IPS DF 19.7 (cell line): ENCODE results near the gene SYTL4.
"Not testable (repeated sequence)": the region's sequence is repeated elsewhere in the genome, so short reads cannot be mapped to it uniquely, and the experiment has no call there.

Experiments used
- DNase-seq: peaks from one replicate; pipeline ENCODE4 v3.0.0-alpha.2; 2013; ENCODE audit warnings: low read depth, low spot score

The SYTL4 gene

DNA sequence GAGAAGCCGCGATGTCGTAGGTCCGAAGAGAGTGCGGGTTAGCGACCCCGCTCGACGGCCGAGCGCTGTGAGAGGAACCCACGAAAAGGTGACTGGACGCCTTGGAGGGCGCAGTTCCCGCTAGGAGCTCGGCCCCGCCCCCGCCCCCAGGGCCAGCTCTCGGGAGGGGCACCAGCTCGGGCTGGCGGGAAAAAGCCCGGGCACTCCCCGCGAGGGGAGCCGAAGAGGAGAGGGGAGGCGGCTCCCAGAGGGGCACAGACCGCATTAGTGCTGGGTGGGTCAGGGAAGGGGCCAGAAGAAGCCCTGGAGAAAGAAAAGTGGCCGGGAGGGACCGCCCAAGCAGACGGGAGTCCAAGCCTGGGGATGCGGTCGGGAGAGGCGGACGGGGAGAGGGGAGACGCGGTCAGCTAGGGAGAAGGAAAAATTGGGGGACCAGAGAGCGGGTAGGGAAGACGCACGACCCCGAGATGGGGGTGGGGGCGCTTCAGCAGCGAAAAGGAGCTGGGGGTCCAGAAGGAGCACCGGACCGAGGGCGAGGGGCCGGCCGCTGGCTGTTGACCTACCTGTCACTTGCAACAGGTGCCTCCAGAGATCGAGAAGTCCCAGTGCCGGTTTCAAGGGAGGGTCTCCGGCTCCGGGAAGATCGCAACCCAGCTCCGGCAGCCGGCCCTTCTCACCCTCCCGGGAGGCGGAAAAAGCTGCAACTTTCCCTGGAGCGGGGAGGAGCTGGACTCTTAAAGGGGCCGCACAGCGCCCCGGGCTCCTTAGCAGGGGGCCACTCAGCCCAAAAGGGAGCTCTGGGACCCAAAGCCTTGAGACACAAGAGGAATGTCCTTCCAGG, at the start of gene SYTL4:
SYTL4 (minus strand) TSS at position 681 of the 841 bp plus-strand sequence. CDS start 30,084 bp downstream, outside the sequence.
- DNase-seq = peak; percentile 2

DNA sequence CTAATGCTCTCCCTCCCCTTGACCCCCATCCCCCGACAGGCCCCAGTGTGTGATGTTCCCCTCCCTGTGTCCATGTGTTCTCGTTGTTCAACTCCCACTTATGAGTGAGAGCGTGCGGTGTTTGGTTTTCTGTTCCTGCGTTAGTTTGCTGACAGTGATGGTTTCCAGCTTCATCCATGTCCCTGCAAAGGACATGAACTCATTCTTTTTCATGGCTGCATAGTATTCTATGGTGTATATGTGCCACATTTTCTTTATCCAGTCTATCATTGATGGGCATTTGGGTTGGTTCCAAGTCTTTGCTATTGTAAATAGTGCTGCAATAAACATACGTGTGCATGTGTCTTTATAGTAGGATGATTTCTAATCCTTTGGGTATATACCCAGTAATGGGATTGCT, 37.5 kb upstream of the SYTL4 start:
- not testable (repeated sequence) for DNase-seq

DNA sequence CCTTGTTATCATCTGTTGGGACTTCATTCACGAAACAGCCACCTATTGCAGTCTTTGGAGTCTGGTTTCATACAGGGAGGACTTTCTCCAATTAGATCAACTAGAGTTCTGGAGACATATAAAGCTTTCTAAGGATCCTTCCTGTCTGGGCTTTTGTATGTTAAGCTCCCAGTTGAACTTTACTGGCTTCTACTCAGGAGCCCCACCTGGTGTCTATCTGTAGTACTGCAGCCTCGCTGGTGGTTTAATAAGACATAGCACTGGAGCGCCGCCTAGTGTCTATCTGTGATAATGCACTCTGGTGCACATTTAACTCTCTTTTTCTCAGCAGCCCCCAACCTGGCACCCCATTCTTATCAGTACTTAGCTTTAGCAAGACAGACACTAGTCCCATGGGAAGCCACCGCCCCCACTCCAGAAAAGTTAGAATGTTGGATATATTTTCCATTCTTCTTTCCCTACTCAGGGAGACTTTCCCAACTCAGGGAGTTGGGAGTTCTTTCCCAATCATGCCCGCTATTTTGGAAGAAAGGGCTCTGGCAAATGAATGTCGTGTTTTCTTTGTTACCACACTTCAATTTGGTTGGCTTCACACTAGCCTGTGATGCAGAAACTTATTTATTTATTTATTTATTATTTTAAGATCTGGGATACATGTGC, 36.9 kb upstream of the SYTL4 start:
- DNase-seq = no peak

DNA sequence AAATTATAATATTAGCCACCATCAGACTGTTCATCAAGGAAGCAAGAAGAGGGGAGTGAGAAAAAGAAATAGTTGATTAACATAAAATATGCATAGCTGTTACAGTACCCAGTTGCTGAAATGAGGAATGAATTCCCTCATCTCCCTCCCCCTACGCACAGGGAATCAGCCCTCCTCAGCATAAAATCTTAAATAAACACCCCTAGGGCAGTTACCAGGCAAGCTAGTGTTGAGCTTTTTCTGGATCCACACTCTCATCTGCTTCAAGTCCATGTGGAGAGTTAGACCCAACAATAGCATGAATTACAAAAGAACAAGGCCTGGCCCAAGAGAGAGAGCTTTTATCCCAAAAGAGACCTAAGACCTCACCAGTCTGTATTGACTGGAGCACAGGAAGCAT, 19.0 kb upstream of the SYTL4 start:
- no peak for DNase-seq

DNA sequence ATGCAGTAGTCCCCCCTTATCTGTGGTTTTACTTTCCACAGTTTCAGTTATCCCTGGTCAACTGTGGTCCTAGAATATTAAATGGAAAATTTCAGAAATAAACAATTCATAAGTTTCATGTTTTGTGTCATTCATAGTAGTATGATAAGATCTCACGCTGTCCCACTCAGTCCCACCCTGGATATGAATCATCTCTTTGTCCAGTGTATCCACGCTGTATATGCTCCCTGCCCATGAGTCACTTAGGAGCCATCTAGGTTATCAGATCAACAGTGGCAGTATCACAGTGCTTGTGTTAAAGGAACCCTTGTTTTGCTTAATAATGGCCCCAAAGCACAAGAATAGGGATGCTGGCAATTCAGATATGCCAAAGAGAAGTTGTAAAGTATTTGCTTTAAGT, 16.2 kb upstream of the SYTL4 start:
- no peak for DNase-seq

DNA sequence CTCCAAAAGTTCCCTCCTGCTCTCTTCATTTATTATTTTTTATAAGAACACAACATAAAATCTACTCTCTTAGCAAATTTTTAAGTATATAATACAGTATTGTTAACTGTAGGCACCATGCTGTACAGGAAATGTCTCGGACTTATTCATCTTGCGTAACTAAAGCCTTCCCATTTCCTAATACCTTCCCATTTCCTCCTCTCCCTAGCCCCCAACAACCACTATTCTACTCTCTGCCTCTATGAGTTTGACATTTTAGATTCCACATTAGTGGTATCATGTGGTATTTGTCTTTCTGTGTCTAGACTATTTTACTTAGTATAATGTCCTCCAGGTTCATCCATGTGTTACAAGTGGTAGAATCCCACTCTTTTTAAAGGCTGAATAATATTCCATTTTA, 15.8 kb upstream of the SYTL4 start:
- no peak for DNase-seq

DNA sequence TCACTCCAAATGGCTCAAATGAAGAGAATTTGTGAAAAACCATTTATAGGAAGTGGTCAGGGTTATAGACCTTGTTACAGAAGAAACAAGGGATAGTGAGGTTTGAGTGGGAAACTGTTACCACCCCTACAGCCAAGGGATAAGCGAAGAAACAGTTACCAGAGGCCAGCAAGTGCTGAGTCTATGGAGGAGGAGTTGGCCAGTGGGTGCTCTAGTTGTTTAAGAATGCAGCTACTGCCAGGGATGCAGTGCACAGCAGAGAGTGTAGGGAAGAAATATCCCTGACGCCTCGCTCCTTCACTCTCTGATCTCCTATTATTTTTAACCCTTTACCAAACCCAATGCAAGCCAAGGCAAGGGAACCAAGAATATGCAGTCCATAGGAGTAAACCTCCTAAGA, 15.2 kb upstream of the SYTL4 start:
- no peak for DNase-seq

DNA sequence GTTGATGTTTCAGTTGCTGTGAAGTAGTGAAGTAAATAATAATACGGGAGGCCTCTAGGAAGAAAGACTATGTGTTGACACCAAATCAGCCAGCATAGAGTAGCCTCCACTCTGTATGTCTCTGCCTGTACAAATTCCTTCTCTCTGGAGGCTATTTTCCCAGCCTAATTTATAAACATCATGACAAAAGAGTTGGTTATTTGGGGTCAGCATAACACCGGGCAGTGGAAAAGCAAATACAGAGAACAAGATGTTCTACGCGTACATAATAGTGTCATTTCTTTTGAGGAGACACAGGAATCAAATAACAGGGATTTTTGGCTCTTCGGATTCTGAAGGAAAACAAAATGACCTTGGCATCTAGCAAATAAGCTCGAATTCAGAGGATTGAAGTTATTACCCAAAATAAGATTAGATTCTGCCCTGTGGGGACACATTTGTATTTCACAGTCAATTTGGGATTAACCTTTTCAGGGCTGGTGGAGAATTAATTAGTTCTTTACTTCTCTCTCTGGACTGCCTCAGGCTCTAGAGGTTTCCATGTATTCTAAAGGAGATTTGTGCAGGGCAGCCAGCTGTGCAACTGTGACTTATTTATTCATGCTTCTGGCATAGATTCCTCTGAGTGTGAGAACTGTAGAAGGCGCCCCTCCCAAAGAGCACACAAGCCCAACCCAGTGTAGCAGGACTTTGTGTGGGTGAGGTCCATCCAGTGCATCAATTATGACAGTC, 14.1 kb upstream of the SYTL4 start:
- no peak for DNase-seq

DNA sequence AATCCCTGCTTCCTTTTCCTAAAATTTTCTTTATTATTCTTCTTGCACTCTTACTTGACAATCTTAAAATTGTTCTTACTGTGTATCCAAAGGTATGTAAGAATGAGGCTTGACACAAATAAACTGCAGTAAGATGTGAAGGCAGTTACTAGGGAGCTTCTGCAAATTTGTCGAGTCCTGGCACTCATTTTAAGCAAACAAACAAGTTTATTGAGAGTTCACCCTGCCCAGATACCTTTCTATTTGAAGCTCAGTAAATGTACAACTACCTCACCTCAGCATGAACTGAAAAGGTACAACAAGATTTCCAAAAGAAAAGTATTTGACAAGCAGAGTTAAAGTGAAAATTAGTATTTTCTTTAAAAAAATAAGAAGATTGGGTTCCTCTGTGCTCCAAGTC, 13.3 kb upstream of the SYTL4 start:
- no peak for DNase-seq

DNA sequence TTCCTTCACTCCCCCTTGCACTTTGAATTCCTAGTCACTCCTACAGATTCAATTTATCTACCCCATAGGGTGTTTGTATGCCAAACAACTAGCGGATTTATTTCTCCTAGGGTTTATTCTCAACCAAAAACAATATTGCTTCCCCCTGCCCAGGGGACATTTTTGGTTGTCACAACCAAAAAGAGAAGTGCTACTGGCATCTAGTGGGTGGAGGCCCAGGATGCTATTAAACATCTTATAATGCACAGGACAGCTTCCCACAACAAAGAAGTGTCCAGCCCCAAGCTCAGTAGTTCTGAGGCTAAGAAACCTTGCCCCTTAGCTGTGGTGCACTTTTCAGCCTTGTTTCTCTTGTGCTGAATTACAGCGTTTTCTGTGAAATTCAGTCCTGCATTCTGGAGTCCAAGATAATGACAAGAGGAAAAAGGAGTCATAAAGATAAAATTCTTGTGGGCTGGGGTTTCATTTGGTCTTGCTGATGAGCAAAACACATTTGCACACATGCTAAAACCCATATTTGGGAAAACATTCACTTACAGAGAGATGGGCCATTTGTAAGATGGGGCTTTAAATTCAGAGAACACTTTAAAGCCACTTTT, 11.2 kb upstream of the SYTL4 start:
- DNase-seq = no peak

DNA sequence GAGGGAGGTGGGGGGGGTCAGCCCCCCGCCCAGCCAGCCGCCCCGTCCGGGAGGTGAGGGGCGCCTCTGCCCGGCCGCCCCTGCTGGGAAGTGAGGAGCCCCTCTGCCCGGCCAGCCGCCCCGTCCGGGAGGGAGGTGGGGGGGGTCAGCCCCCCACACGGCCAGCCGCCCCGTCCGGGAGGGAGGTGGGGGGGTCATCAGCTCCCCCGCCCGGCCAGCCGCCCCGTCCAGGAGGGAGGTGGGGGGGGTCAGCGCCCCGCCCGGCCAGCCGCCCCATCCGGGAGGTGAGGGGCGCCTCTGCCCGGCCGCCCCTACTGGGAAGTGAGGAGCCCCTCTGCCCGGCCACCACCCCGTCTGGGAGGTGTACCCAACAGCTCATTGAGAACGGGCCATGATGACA, 7.9 kb downstream of the SYTL4 start:
- DNase-seq = not testable (repeated sequence)

DNA sequence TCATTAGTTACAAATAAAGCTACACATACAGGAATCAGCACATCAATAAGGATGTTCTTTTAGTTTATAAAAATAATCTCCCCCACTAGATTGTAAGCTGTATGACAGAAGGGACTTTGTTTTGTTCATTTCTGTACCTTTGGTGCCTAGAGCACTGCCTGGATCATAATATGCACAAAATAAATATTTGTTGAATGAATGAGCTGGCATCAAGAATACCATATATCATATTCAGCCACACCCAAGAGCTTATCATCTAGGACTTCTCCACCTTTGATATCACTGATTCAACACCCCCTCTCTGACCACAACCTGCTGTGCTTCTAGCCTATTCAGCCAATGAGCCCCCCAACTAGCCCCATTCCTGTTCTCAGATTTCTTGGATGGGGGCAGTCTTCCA, 10.6 kb downstream of the SYTL4 start:
- DNase-seq = no peak

DNA sequence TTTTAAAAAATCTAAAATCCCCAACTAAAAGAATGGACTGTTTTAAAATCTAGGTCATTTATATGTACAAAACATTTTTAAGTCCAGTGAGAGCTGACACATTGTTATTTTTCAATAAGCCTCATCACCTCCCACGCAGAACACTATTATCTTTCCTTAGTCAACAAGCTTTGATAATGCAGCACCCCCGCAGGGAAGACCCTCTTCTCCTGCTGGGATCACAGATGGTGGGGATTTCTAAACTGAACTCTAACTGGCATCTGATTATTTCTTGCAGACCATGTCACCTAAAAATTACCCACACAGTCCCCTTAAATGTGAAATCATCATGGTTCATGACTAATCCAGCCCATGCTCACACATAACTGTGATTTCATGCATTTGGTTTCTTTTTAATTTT, 11.6 kb downstream of the SYTL4 start:
- no peak for DNase-seq

DNA sequence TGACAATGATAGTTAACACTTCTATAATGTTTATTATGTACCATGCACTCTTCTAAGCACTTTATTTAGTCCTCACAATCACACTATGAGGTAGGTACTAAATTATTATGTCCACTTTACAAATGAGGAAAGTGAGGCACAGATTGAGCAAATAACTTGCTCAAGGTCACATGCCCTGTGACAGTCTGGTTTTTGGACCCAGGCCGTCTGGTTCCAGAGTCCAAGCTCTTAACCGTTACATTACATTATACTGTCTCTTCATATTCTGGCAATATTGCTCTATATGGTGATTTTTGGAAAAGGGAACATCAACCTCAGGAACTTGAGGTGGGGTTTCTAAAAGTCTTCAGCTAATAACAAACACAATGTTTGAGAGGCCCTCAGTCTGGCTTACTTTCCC, 12.8 kb downstream of the SYTL4 start:
- no peak for DNase-seq

DNA sequence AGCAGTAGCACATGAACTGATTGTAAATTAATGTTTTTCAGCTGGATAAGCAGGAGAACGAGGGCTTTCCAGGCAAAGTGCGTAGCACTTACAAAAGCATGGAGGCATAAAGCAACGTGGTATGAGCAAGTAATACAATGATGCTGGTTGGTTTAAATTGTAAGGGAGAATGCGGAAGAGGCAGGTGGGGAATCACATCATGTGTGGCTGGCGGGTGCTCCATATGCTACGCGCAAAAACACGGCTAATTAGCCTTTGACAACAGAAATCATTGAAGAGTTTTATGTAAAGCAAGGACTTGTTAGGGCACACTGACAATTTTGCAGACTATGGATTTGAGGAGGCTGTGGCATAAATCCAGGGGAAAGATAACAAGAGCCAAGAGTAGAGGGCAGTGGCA, 14.6 kb downstream of the SYTL4 start:
- DNase-seq = no peak

DNA sequence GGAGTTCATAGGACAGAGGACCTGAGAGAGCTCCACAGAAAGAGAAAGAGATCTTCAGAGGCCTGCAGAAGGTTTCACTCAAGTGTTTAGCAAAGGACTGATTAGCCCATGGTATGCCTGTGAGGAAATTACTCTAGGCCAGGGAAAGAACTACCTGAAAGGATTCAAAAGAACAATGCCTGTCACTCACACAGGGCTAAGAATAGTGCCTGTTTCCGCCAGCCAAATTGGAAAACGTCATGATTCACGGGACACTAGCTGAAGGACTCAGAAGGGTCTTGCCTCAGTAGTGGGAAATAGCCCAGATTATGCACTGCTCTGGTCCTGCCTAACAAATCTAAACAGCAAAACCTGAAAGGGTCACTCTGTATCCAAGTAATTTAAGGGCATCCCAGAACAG, 21.1 kb downstream of the SYTL4 start:
- DNase-seq = no peak

DNA sequence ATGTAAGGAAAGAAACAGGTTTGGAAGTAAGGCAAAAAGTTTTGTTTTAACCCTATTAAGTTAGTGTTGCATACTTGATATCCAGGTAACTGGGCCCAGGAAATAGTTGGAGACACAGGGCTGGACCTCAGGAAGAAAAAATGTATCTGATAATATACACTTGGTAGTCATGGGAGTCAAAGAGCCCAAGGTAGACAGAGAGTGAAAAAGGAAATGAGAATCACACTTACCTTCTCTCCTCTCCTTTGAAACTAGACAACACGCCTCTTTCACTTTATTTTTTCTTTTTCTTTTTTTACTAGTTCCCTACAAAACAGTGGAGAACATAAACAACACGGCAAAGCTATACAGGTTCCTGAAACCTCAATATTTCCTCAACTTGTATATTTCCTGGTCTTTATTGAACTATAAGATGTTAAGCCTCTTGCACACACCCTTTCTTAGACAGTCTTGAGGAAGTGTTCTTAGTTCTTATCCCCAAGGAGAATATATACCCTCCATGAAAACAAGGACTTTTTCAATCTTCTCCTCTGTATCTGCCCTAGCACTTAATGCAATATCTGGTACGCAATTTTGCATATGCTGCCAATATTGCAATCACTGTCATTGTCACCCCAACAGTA, 27.2 kb downstream of the SYTL4 start:
- no peak for DNase-seq

DNA sequence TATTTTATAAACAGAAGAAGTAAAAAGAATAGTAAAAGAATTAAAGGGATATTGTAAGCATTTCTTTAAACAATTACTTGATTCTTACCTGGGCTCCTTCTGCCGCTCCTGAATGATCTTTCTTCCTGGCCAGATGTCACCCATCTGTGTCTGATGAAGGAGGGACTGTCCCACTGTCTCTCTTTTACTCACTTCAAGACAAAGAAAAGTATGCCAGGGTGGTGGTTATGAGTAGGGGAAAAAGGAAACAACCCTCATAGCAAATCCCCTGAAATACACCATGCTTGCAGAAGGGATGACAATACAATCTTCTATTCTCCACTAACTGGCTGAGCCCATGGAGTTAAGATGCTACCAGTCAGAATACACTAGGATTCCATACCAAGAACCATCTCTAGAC, 31.1 kb downstream of the SYTL4 start:
- no peak for DNase-seq

DNA sequence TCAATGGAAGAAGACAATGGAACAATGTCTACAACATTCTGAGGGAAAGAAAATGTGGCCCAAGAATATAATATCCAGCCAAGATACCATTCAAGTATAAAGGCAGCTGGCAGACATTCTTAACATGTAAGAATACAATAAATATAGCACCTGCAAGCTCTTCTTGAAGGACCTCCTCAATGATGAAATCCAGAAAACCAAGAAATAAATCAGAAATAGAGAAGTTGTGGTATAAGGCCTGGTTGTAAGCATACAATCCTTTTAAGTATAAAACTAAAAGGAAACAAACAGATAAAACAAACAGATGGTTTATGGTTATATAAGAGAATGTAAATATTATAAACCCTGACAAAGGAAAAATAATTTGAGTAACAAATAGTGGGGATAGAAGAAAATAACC, 33.4 kb downstream of the SYTL4 start:
- DNase-seq = no peak

DNA sequence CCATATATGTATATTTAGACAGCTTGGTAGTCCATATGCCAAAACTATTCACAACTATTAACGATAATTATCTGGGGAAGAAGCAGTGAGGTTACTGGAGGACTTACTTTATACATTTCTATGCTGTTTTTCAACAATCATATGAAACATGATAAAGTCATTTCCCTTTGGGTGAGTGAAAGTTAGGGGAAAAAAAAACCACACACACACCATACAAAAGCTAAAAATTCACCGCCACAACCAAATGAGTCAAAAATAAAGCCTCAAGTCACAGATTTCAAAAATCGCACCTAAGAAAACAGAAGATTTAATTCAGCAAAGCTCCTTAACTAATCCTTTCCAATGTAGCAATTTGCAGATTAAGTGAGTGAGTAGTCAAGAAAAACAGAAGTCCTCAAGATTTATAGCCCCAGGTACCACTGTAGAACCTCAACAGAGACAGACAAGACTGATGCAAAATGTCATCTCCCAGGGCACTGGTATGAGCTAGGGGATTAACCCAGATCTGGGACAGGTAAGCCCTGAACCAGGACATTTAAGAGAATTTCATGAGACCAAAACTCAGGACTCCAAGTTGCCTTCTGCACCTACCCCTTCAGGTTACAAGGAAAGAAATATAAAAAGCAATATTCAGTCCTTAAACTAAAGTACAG, 35.1 kb downstream of the SYTL4 start:
- DNase-seq = no peak

DNA sequence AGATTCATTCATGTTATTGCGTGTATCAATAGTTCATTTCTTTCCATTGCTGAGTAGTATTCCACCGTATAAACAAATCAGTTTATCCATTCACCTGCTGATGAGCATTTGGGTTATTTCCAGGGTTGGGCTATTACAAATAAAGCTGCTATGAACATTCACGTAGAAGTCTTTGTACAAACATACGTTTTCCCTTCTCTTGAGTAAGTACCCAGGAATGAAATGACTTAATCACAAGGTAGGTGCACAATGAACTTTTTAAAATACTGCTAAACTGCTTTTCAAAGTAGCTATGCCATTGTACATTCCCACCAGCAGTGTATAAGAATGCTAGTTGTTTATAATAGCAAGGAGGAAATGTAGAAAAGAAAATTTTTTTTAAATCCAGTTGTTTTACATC, 35.9 kb downstream of the SYTL4 start:
- DNase-seq = no peak
